RWPE2 (cell line): ENCODE measurements around the gene GMPPA.

Experiments
- ATAC-seq: fragments of 200-7000 bp; cut with Tn5 transposase; 3 replicates; pipeline ENCODE4 v1.9.1; 2021; ENCODE audit warnings: low read depth
- DNase-seq: peaks from one replicate; pipeline ENCODE4 v3.0.0-alpha.2; 2020; ENCODE audit warnings: low spot score
- H3K27ac ChIP-seq: fragments of 450-650 bp; 2 replicates; pipeline ENCODE4 v1.5.1; 2017; ENCODE audit warnings: mild to moderate bottlenecking; ENCODE audit not compliant: poor library complexity, severe bottlenecking
- H3K27me3 ChIP-seq: fragments of 250-450 bp; sonication (Bioruptor Pico); 2 replicates; pipeline ENCODE4 v1.5.1; 2021; ENCODE audit warnings: mild to moderate bottlenecking, moderate library complexity; ENCODE audit not compliant: insufficient read depth, poor library complexity, severe bottlenecking
- H3K36me3 ChIP-seq: fragments of 250-450 bp; sonication (Bioruptor Pico); 2 replicates; pipeline ENCODE4 v1.5.1; 2020; ENCODE audit warnings: low read depth, mild to moderate bottlenecking, moderate library complexity
- H3K4me1 ChIP-seq: fragments of 250-450 bp; sonication (Bioruptor Pico); 2 replicates; pipeline ENCODE4 v1.5.1; 2021; ENCODE audit warnings: mild to moderate bottlenecking, moderate library complexity; ENCODE audit not compliant: insufficient read depth, poor library complexity, severe bottlenecking
- H3K4me3 ChIP-seq: fragments of 250-450 bp; sonication (Bioruptor Pico); 2 replicates; pipeline ENCODE4 v1.5.1; 2021; ENCODE audit warnings: mild to moderate bottlenecking, moderate library complexity; ENCODE audit not compliant: severe bottlenecking
- H3K9me3 ChIP-seq: fragments of 250-450 bp; sonication (Bioruptor Pico); 2 replicates; pipeline ENCODE4 v1.5.1; 2021; ENCODE audit warnings: mild to moderate bottlenecking, moderate library complexity; ENCODE audit not compliant: severe bottlenecking
- CTCF ChIP-seq: fragments of 450-650 bp; IDR thresholded peaks from one replicate; pipeline ENCODE4 v1.5.1; 2017; ENCODE audit warnings: mild to moderate bottlenecking, moderate library complexity; ENCODE audit not compliant: poor library complexity, severe bottlenecking

Gene GMPPA

GRCh38 chr2:219553463-219553963 is 54.8 kb downstream of the GMPPA start:
- Histone ChIP-seq H3K27ac (no peak overlapping the region), H3K9me3 (no peaks in the 10 kb centered on the region), H3K4me1 (no peaks in the 10 kb centered on the region), H3K4me3 (no peak overlapping the region), H3K27me3 (no peaks in the 10 kb centered on the region), H3K36me3 (no peaks in the 10 kb centered on the region)
- DNase-seq (no peak), ATAC-seq (no peak)
- no peak for TF ChIP-seq CTCF

GRCh38 chr2:219554350-219554749 is 55.7 kb downstream of the GMPPA start:
- no peak for TF ChIP-seq CTCF
- ATAC-seq: no peak
- no peaks in the 10 kb centered on the region for H3K36me3 ChIP-seq

GRCh38 chr2:219555956-219556355 is 57.3 kb downstream of the GMPPA start:
- Histone ChIP-seq H3K27me3 (no peaks in the 10 kb centered on the region), H3K9me3 (no peaks in the 10 kb centered on the region), H3K4me3 (no peak overlapping the region), H3K4me1 (no peaks in the 10 kb centered on the region), H3K36me3 (no peaks in the 10 kb centered on the region), H3K27ac (no peak overlapping the region)
- TF ChIP-seq CTCF: no peak
- ATAC-seq (no peak), DNase-seq (no peak)

More at GRCh38 chr2:219554350-219554749, 55.7 kb downstream of the GMPPA start:
- Histone ChIP-seq H3K4me1 (no peaks in the 10 kb centered on the region), H3K9me3 (no peaks in the 10 kb centered on the region), H3K27ac (no peak overlapping the region), H3K4me3 (no peak overlapping the region), H3K27me3 (no peaks in the 10 kb centered on the region)
- no peak for DNase-seq

- no peak for TF ChIP-seq CTCF
- no peak overlapping the region for H3K4me3 ChIP-seq
- H3K27me3 ChIP-seq: no peaks in the 10 kb centered on the region
- H3K9me3 ChIP-seq: no peaks in the 10 kb centered on the region
- H3K4me1 ChIP-seq: no peaks in the 10 kb centered on the region
- DNase-seq (no peak), ATAC-seq (no peak)
- H3K27ac ChIP-seq: no peak overlapping the region
- no peaks in the 10 kb centered on the region for H3K36me3 ChIP-seq
These were observed 57.7 kb downstream of the GMPPA start for GRCh38 chr2:219556413-219556812.
